OCI-LY1 (cell line): ENCODE results near the gene SGSM1.

Source experiments
- CTCF ChIP-seq: fragments of 200-600 bp; sonication (generic), shearing (Covaris generic); IDR thresholded peaks from 2 replicates; pipeline ENCODE4 v1.5.1; 2017; ENCODE audit warnings: mild to moderate bottlenecking, antibody characterized with exemption, low read length, moderate library complexity, mixed read lengths
- EZH2 ChIP-seq: fragments of 200-600 bp; sonication (generic), shearing (Covaris generic); IDR thresholded peaks from 2 replicates; pipeline ENCODE4 v1.8.0; 2017; ENCODE audit warnings: borderline replicate concordance, mixed run types, mild to moderate bottlenecking, antibody characterized with exemption, low read length, moderate library complexity, mixed read lengths

- TF ChIP-seq CTCF (no peak), EZH2 (no peak)
Observed at GRCh38 chr22:24855794-24856193, 49.8 kb downstream of the SGSM1 start.
